ENCODE results near the gene SECTM1.
A peak's percentile ranks its signal among the peaks of the same experiment; 100 is the strongest.

SECTM1 gene

DNA sequence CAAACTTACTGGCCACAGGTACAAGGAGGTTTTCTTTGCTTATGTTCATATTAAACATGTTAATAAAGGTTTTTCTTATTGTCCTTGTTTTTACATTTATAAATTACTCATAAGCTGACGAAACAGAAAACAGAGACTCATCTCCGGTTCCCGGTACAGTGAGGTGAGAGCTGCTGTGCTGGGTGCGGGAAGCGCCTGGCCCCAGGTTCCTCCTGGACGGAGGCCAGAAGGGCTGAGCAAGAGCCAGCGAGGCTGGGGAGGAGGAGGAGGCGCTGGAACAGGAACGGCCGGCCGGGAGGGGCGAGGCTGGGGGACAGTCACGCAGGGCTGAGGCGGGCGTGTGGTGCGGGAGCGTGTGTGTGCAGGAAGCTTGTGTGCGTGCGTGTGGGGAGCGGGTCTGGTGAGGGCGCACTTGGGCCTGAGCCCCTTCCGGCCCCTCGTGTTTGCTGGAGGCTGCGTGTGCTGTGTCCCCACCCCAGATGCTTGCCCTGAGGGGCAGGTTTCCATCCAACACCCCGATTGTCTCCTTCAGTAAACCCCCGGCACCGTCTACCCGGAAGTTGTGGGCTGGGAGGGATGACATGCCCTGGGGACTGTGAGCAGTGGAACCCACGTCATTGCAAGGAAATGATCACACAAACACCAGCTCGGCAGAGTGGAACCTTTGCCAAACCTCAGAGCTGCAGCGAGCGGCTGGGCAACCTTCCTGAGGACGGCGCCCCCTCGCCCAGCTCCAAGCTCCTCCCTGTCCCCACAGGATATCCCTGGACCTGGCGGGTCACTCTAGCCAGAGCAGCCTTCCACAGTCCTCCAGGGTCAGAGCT lies 35.6 kb downstream of the SECTM1 start:
- DNase-seq, result peak; percentile 52

DNA sequence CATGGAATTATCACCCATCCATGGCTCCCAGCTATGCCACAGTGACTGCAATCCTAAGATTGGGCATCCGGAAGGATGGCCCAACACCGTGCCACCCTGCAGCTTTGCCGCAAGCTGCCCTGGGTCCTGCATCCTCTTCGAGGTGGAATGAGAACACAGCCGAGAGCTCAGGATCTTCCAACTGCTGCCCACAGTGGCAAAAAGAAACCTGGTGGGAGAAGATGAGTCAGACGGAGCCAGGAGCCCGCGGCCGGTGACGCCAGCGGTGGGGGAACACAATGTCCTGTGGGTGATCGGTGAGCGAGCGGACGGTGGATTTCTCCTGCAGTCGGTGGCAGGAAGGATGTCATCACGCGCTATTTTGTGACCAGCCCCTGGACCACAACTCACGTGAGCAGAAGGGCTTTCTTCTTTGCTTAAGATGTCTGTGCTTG lies 36.3 kb downstream of the SECTM1 start:
- DNase-seq, result peak; percentile 25

GRCh38 chr17:82296511-82297279 lies 36.9 kb downstream of the SECTM1 start:
- no peak for DNase-seq

- no peak for DNase-seq
These were observed 38.1 kb downstream of the SECTM1 start for GRCh38 chr17:82295472-82295814.

GRCh38 chr17:82294064-82294773 lies 39.3 kb downstream of the SECTM1 start:
- DNase-seq, result no peak

- peak; percentile 88 for DNase-seq
These were observed 41.1 kb downstream of the SECTM1 start for GRCh38 chr17:82292251-82293154.

DNA sequence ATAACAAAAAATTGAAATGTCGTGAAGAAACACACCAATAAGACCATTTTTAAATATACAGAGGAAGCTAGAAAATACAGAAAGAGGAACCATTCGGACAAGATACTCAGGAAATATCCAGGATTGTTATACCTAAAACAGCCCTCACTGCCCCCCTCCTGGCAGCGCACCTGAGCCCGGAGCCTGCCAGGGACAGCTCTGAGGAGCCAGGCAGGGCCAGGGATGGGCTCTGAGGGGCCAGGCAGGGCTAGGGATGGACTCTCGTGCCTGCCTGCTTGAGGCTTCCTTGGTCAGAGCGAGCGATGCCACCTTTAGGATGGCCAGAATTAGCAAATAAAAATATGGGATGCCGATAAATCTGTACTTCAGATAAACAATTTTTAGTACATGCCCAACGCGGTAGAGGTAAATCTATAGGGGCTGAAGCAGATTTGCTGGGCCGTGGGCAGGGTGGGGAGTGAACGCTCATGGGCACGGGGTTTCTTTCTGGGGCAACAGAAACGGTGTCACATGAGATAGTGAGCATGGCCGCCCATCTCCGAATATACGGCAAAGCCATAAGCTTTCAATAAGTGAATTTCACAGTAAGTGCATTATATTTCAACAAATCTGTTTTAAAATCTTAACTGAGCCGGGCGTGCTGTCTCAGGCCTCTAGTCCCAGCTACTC lies 41.9 kb downstream of the SECTM1 start:
- no peak for DNase-seq

GRCh38 chr17:82287868-82288801 lies 45.4 kb downstream of the SECTM1 start:
- no peak for DNase-seq

DNA sequence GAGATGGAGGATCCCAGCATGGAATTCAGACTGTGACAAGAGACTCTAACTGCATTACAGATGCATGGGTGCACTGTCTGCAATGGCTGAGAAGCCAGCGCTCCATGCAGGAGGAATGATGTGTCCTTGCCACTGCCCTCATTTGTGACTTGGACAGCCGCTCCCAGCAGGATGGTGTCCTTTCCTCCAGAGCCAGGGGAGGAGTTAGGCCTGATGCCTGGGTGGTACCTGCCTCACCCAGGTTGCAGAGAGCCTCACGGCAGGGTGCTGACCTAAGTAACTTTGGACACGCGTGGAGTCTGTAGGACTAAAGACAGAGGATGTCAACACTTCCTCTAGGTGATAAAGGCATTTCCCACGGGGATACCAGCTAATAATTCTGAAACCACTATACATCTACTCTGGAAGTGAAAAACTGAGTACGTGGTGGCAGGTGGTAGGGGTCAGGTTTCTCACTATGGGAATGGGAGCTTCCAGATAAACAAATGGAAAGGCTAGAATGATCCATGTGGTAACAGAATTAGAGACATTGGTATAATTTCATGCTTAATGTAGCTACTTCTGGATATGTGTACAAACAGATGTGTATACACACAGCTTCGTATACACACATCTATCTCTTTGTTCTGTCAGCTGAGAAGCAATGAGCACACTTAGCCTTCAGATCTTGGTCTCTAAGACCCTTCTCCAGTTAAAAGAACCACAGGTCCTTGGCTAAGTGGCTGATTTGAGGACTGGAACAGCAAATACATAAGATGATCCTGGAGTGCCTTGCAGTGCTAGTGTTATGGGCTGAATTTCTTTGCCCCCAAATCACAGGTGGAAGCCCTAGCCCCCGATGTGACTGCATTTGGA lies 46.3 kb downstream of the SECTM1 start:
- no peak for DNase-seq

DNA sequence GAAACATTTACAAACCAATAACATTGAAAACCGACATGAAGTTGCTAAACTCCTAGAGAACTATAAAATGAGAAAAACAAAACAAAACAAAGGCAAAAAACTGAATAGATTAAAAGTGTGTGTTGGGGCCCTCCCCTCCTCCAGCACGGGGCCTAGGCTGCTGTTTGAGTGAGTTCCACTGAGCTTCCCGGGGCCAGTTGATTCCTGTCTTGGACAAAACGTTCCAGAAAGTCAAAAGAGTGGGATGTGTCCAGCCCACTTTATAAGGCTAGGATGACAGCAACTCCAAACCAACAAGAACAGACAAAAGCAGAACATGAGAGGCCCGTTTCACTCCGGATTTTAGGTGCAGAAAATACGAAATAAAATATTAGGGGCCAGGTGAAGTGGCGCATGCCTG lies 48.4 kb downstream of the SECTM1 start:
- no peak for DNase-seq

GRCh38 chr17:82283208-82283749 lies 50.3 kb downstream of the SECTM1 start:
- DNase-seq, result peak; percentile 30

- no peak for DNase-seq
These were observed 51.0 kb downstream of the SECTM1 start for GRCh38 chr17:82282239-82283207.

DNA sequence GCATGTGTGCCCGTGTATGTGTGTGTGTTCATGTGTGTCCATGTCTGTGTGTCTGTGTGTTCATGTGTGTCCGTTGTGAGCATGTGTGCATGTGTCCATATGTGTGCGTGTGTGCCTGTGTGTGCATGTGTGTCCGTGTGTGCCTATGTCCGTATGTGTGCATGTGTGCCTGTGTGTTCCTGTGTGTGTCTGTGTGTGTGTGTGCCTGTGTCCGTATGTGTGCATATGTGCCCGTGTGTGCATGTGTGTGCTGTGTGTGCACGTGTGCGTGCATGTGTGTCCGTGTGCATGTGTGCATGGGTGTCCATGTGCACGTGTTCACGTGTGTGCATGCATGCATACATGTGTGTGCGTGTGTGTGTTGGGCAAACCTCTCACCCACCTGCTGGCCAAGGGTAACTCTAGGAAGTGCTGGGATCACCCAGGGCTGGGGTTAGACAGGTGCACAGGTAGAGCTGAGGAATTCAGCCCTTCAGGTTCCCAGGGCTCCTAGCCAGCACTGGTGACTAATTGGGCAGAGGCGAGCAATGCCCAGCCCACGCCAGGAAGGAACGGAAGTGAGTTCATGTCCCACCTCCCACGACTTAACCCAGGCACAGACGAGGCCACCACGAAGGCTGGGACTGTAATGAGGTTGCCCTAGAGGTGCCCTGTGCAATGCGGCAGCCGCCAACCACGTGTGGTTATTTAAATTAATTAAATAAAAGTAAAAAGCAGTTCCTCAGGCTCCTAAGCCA lies 51.9 kb downstream of the SECTM1 start:
- no peak for DNase-seq

- DNase-seq, result no peak
These were observed 52.5 kb downstream of the SECTM1 start for GRCh38 chr17:82281076-82281475.

- DNase-seq, result no peak
These were observed 53.0 kb downstream of the SECTM1 start for GRCh38 chr17:82280537-82280936.

DNA sequence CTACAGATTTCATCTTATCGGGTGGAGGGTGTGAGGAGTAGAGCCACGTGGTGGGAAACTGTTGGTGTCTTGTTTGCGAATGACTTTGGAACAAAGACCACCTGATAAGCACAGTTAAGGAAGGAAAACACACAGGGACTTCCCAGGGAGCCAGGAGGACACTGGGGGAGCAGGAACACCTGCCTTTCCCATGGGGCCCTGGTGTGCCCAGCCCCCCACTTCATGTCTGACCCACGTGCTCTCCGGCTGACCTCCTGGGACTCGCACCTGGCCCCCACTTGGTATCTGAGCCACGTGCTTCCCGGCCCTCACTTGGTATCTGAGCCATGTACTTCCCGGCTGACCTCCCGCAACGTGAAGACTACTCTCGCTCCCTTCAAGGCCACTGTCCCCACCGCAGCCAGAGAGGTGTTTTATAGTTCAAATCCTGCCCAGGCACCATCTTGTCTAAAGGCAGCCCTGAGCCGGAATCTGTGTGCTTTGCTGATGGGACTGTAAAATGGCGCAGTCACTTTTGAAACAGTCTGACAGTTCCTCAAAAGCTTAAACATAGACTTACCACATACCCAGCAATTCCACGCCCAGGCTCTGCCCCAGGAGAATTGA lies 54.7 kb downstream of the SECTM1 start:
- DNase-seq, result no peak

- DNase-seq, result no peak
These were observed 55.3 kb downstream of the SECTM1 start for GRCh38 chr17:82278308-82278707.

Measured in DMS79 (cell line).